ENCODE measurements around the gene CLTRN.

The CLTRN gene

GRCh38 chrX:15598026-15598425 lies 66.6 kb downstream of the CLTRN start:
- Histone ChIP-seq H3K4ac (ENCODE audit: low read depth in 1 of 2, low read length in 2 of 2) (no peak overlapping the region), H4K8ac (ENCODE audit: low read length) (no peak overlapping the region), H3K36me3 (ENCODE audit: control insufficient read depth in 1 of 2, insufficient read depth in 2 of 2, low read depth in 1 of 2, low read length in 2 of 2) (no peaks in the 10 kb centered on the region), H3K4me3 (ENCODE audit: insufficient read depth in 1 of 2, low read depth in 1 of 2, low read length in 2 of 2) (no peak overlapping the region), H3K27me3 (ENCODE audit: control insufficient read depth in 1 of 2, insufficient read depth in 1 of 2, low read length in 2 of 2) (peaks cover 0 to 29% of the 10 kb centered on the region in 2 experiments), H3K18ac (ENCODE audit: low read depth in 1 of 2, low read length in 2 of 2) (no peak overlapping the region), H3K9ac (ENCODE audit: low read length) (no peak overlapping the region), H3K4me2 (ENCODE audit: low read length, poor library complexity, severe bottlenecking) (no peak overlapping the region), H2AFZ (ENCODE audit: low read depth, low read length) (no peak overlapping the region), H2BK5ac (ENCODE audit: low read depth, low read length, poor library complexity, severe bottlenecking) (no peak overlapping the region), H3K9me3 (ENCODE audit: control insufficient read depth, low read length) (no peaks in the 10 kb centered on the region), H4K91ac (ENCODE audit: low read length) (no peak overlapping the region), H2BK120ac (ENCODE audit: low read depth, low read length) (no peak overlapping the region), H3K14ac (ENCODE audit: low read length in 2 of 2) (no peak overlapping the region), H3K27ac (ENCODE audit: low read length, poor library complexity, severe bottlenecking) (no peak overlapping the region), H3K79me1 (replicated peaks; ENCODE audit: low read length, poor library complexity, severe bottlenecking) (no peaks in the 10 kb centered on the region), H3K4me1 (ENCODE audit: control insufficient read depth, insufficient read depth, low read depth, low read length) (no peaks in the 10 kb centered on the region), H2AK5ac (ENCODE audit: low read length, severe bottlenecking) (no peak overlapping the region), H2BK15ac (ENCODE audit: low read depth, poor library complexity, severe bottlenecking) (no peak overlapping the region), H2BK12ac (ENCODE audit: low read length in 2 of 2) (no peak overlapping the region), H3K23ac (ENCODE audit: low read length in 2 of 2) (no peak overlapping the region)
- no peak for DNase-seq
- no CpG with 5 or more reads among the region's 3 CpGs for WGBS

GRCh38 chrX:15594371-15594770 lies 70.2 kb downstream of the CLTRN start:
- Histone ChIP-seq H3K36me3 (ENCODE audit: control insufficient read depth in 1 of 2, insufficient read depth in 2 of 2, low read depth in 1 of 2, low read length in 2 of 2) (no peaks in the 10 kb centered on the region), H2AFZ (ENCODE audit: low read depth, low read length) (no peak overlapping the region), H3K18ac (ENCODE audit: low read depth in 1 of 2, low read length in 2 of 2) (no peak overlapping the region), H2BK15ac (ENCODE audit: low read depth, poor library complexity, severe bottlenecking) (no peak overlapping the region), H3K23ac (ENCODE audit: low read length in 2 of 2) (no peak overlapping the region), H3K9me3 (ENCODE audit: control insufficient read depth, low read length) (no peaks in the 10 kb centered on the region), H3K4me3 (ENCODE audit: insufficient read depth in 1 of 2, low read depth in 1 of 2, low read length in 2 of 2) (no peak overlapping the region), H2BK5ac (ENCODE audit: low read depth, low read length, poor library complexity, severe bottlenecking) (no peak overlapping the region), H3K4me1 (ENCODE audit: control insufficient read depth, insufficient read depth, low read depth, low read length) (no peaks in the 10 kb centered on the region), H2AK5ac (ENCODE audit: low read length, severe bottlenecking) (no peak overlapping the region), H3K4me2 (ENCODE audit: low read length, poor library complexity, severe bottlenecking) (no peak overlapping the region), H3K14ac (ENCODE audit: low read length in 2 of 2) (no peak overlapping the region), H3K27me3 (ENCODE audit: control insufficient read depth in 1 of 2, insufficient read depth in 1 of 2, low read length in 2 of 2) (peaks cover 0 to 50% of the 10 kb centered on the region in 2 experiments), H3K4ac (ENCODE audit: low read depth in 1 of 2, low read length in 2 of 2) (no peak overlapping the region), H2BK12ac (ENCODE audit: low read length in 2 of 2) (no peak overlapping the region), H3K79me1 (replicated peaks; ENCODE audit: low read length, poor library complexity, severe bottlenecking) (no peaks in the 10 kb centered on the region), H4K91ac (ENCODE audit: low read length) (no peak overlapping the region), H3K27ac (ENCODE audit: low read length, poor library complexity, severe bottlenecking) (no peak overlapping the region), H4K8ac (ENCODE audit: low read length) (no peak overlapping the region), H3K9ac (ENCODE audit: low read length) (no peak overlapping the region), H2BK120ac (ENCODE audit: low read depth, low read length) (no peak overlapping the region)
- DNase-seq: no peak
- 38% methylated on average over 2 of the region's 2 CpGs for WGBS

- H2BK120ac ChIP-seq (ENCODE audit: low read depth, low read length): no peak overlapping the region
- H2BK12ac ChIP-seq (ENCODE audit: low read length in 2 of 2): no peak overlapping the region
- no peak overlapping the region for H4K91ac ChIP-seq (ENCODE audit: low read length)
- H3K14ac ChIP-seq (ENCODE audit: low read length in 2 of 2): no peak overlapping the region
- peak overlapping the region in 1 of 2 experiments; percentile 2 for H3K18ac ChIP-seq (ENCODE audit: low read depth in 1 of 2, low read length in 2 of 2)
- no peak overlapping the region for H3K23ac ChIP-seq (ENCODE audit: low read length in 2 of 2)
- H2AFZ ChIP-seq (ENCODE audit: low read depth, low read length): no peak overlapping the region
- no peak overlapping the region for H3K4me2 ChIP-seq (ENCODE audit: low read length, poor library complexity, severe bottlenecking)
- H3K27ac ChIP-seq (ENCODE audit: low read length, poor library complexity, severe bottlenecking): no peak overlapping the region
- H3K4ac ChIP-seq (ENCODE audit: low read depth in 1 of 2, low read length in 2 of 2): no peak overlapping the region
- H3K36me3 ChIP-seq (ENCODE audit: control insufficient read depth in 1 of 2, insufficient read depth in 2 of 2, low read depth in 1 of 2, low read length in 2 of 2): no peaks in the 10 kb centered on the region
- no peaks in the 10 kb centered on the region for H3K4me1 ChIP-seq (ENCODE audit: control insufficient read depth, insufficient read depth, low read depth, low read length)
- no peaks in the 10 kb centered on the region for H3K9me3 ChIP-seq (ENCODE audit: control insufficient read depth, low read length)
- no peak overlapping the region for H2BK15ac ChIP-seq (ENCODE audit: low read depth, poor library complexity, severe bottlenecking)
- peaks cover 0 to 7% of the 10 kb centered on the region in 2 experiments for H3K27me3 ChIP-seq (ENCODE audit: control insufficient read depth in 1 of 2, insufficient read depth in 1 of 2, low read length in 2 of 2)
- no peak overlapping the region for H2BK5ac ChIP-seq (ENCODE audit: low read depth, low read length, poor library complexity, severe bottlenecking)
- H3K9ac ChIP-seq (ENCODE audit: low read length): no peak overlapping the region
- no peak overlapping the region for H4K8ac ChIP-seq (ENCODE audit: low read length)
- peak; percentile 1 for DNase-seq
- no peak overlapping the region for H3K4me3 ChIP-seq (ENCODE audit: insufficient read depth in 1 of 2, low read depth in 1 of 2, low read length in 2 of 2)
- 38% methylated on average over 3 of the region's 5 CpGs for WGBS
- no peaks in the 10 kb centered on the region for H3K79me1 ChIP-seq (replicated peaks; ENCODE audit: low read length, poor library complexity, severe bottlenecking)
- H2AK5ac ChIP-seq (ENCODE audit: low read length, severe bottlenecking): no peak overlapping the region
These were observed 84.5 kb downstream of the CLTRN start for GRCh38 chrX:15579778-15580747.
